ENCODE results near the gene KERA. TPM values are rescaled to one million over a fixed set of nuclear protein-coding genes. Genes with fewer than 3 reads are reported as not detected.

The KERA gene
- total and polyA plus RNA-seq, 2 of the 4 experiments (the other 2 are of a cell fraction): not detected

DNA sequence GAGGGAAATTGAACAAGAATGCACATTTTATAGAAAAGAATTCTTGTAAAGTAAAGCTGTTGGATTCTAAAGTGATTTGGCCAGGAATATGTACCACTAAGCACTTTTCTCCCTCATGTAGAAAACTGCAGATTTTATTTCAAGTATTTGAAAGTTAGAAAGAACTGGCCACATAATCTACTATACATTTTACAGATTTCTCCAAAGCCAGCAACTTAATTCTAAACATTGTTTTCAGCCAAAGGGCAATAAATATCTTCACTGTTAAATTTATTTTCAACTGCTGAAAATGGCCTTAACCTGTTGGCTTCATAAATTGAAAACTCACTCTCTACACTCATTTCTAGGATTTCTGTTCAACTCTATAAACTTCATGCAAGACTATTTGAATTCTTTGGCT is 15.6 kb upstream of the KERA start:
- Histone ChIP-seq H3K9me3 (ENCODE audit: control insufficient read depth, insufficient read depth, low read length) (no peaks in the 10 kb centered on the region), H2AK5ac (ENCODE audit: low read depth, low read length) (no peak overlapping the region), H2AK9ac (replicated peaks; ENCODE audit: low read depth, low read length, poor library complexity) (no peak overlapping the region), H2BK20ac (ENCODE audit: low read depth, low read length) (no peak overlapping the region), H4K20me1 (ENCODE audit: insufficient read depth, low read length) (no peaks in the 10 kb centered on the region), H2BK120ac (ENCODE audit: low read depth, low read length) (no peak overlapping the region), H3K4ac (ENCODE audit: low read depth, low read length) (no peak overlapping the region), H3K27me3 (ENCODE audit: control insufficient read depth, insufficient read depth, low read length) (no peaks in the 10 kb centered on the region), H3K27ac (ENCODE audit: insufficient read depth, low read length) (no peak overlapping the region), H4K5ac (ENCODE audit: low read depth, low read length) (no peak overlapping the region), H2BK5ac (ENCODE audit: low read depth, low read length, poor library complexity, severe bottlenecking) (no peak overlapping the region), H3K14ac (replicated peaks; ENCODE audit: low read depth, low read length) (no peak overlapping the region), H3K4me3 (ENCODE audit: insufficient read depth, low read depth, low read length) (no peak overlapping the region), H3K23ac (ENCODE audit: low read depth, low read length) (no peak overlapping the region), H3K9me1 (ENCODE audit: insufficient read depth, low read length) (no peaks in the 10 kb centered on the region), H2BK15ac (ENCODE audit: low read depth, low read length) (no peak overlapping the region), H3K4me1 (ENCODE audit: control insufficient read depth, insufficient read depth, low read length) (no peaks in the 10 kb centered on the region), H3K4me2 (ENCODE audit: low read depth, low read length) (no peak overlapping the region), H3K79me1 (ENCODE audit: low read depth in 1 of 2, low read length in 2 of 2) (no peaks in the 10 kb centered on the region), H2AFZ (replicated peaks; ENCODE audit: low read length, poor library complexity) (no peak overlapping the region), H3K9ac (ENCODE audit: low read depth, low read length) (no peak overlapping the region), H4K91ac (ENCODE audit: insufficient read depth, low read depth, low read length) (no peak overlapping the region), H4K8ac (ENCODE audit: low read depth in 2 of 2, low read length in 2 of 2) (no peak overlapping the region), H3K18ac (ENCODE audit: low read depth, low read length) (no peak overlapping the region), H3K56ac (ENCODE audit: extremely low read depth, insufficient read depth, low read length) (no peak overlapping the region), H3K36me3 (ENCODE audit: control insufficient read depth, insufficient read depth, low read length) (no peaks in the 10 kb centered on the region)
- intact Hi-C loops (cut with micrococcal nuclease) (no loop called here), dilution Hi-C loops (cut with HindIII; ENCODE audit: low sequenced_read_pairs, unreplicated experiment) (no loop called here), in situ Hi-C loops (cut with MboI; ENCODE audit: low sequenced_read_pairs) (no loop called here)
- ChIA-PET POLR2A (ENCODE audit: unreplicated experiment) (no interaction called here), CTCF (no interaction called here)
- ATAC-seq (ENCODE audit: low read depth) (no peak), DNase-seq (no peak)
- no TSS peak for BruUV-seq (replicated peaks)
- TF ChIP-seq RFX5 (IDR thresholded peaks at IDR 0.05; ENCODE audit: low read depth, low read length) (no peak), CEBPB (IDR thresholded peaks at IDR 0.05; ENCODE audit: low read depth, low read length) (no peak), NFE2L2 (IDR thresholded peaks at IDR 0.05; ENCODE audit: low read depth, low read length) (no peak), POLR2A (IDR thresholded peaks at IDR 0.05; ENCODE audit: low read depth, low read length) (no peak), SMC3 (IDR thresholded peaks at IDR 0.05; ENCODE audit: low read depth, low read length) (no peak), RAD21 (IDR thresholded peaks at IDR 0.05; ENCODE audit: low read length) (no peak), CHD1 (IDR thresholded peaks at IDR 0.05; ENCODE audit: low read depth, low read length) (no peak), MAFK (IDR thresholded peaks at IDR 0.05; ENCODE audit: low read depth, low read length) (no peak), MXI1 (IDR thresholded peaks at IDR 0.05; ENCODE audit: borderline replicate concordance, low read depth, low read length) (no peak)
- TF ChIP-seq, protein P1, sequence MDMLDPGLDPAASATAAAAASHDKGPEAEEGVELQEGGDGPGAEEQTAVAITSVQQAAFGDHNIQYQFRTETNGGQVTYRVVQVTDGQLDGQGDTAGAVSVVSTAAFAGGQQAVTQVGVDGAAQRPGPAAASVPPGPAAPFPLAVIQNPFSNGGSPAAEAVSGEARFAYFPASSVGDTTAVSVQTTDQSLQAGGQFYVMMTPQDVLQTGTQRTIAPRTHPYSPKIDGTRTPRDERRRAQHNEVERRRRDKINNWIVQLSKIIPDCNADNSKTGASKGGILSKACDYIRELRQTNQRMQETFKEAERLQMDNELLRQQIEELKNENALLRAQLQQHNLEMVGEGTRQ (IDR thresholded peaks at IDR 0.05; ENCODE audit: low read depth, low read length): no peak
- TF ChIP-seq, protein P2, sequence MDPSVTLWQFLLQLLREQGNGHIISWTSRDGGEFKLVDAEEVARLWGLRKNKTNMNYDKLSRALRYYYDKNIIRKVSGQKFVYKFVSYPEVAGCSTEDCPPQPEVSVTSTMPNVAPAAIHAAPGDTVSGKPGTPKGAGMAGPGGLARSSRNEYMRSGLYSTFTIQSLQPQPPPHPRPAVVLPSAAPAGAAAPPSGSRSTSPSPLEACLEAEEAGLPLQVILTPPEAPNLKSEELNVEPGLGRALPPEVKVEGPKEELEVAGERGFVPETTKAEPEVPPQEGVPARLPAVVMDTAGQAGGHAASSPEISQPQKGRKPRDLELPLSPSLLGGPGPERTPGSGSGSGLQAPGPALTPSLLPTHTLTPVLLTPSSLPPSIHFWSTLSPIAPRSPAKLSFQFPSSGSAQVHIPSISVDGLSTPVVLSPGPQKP (IDR thresholded peaks at IDR 0.05; ENCODE audit: borderline replicate concordance, low read depth, low read length): no peak

All from IMR-90 (cell line).